HEK293 (cell line): ENCODE measurements around the gene SORL1.

Experiments used
- CTCF ChIP-seq: fragments of 450-650 bp; formaldehyde crosslinking; IDR thresholded peaks from 2 replicates; pipeline ENCODE4 v1.5.1; 2016; ENCODE audit warnings: missing biosample characterization, missing genetic modification characterization
- ELK4 ChIP-seq: IDR thresholded peaks from 2 replicates; pipeline ENCODE4 v1.6.1; 2011; ENCODE audit warnings: mild to moderate bottlenecking, low read depth, low read length, borderline replicate concordance
- REST ChIP-seq: fragments of 450-650 bp; formaldehyde crosslinking; IDR thresholded peaks from 2 replicates; pipeline ENCODE4 v1.5.1; 2016; ENCODE audit warnings: missing biosample characterization, missing genetic modification characterization
- ZBTB11 ChIP-seq: fragments of 450-650 bp; formaldehyde crosslinking; conservative IDR thresholded peaks from 2 replicates; pipeline ENCODE4 v1.5.1; 2016; ENCODE audit warnings: low read depth, missing biosample characterization, missing genetic modification characterization
- ZBTB7A ChIP-seq: fragments of 450-650 bp; formaldehyde crosslinking; IDR thresholded peaks from 2 replicates; pipeline ENCODE4 v1.5.1; 2016; ENCODE audit warnings: low read depth, missing biosample characterization, missing genetic modification characterization
- ZNF239 ChIP-seq: fragments of 450-650 bp; formaldehyde crosslinking; IDR thresholded peaks from 2 replicates; pipeline ENCODE4 v1.5.1; 2016; ENCODE audit warnings: missing biosample characterization, missing genetic modification characterization
- ZNF26 ChIP-seq: fragments of 450-650 bp; formaldehyde crosslinking; IDR thresholded peaks from 2 replicates; pipeline ENCODE4 v1.5.1; 2016; ENCODE audit warnings: missing biosample characterization, missing genetic modification characterization
- ZNF274 ChIP-seq, 2 experiments: fragments of 200-500 bp in 1 of 2; fragments of 450-650 bp in 1 of 2; sonication (Bioruptor generic) in 1 of 2; formaldehyde crosslinking in 1 of 2; IDR thresholded peaks; 2 replicates each; pipeline versions ENCODE4 v1.5.1 to v1.6.1; 2014 to 2016; ENCODE audit warnings: borderline replicate concordance in 1 of 2, inconsistent platforms in 1 of 2, low read length in 1 of 2, missing biosample characterization in 1 of 2, missing genetic modification characterization in 1 of 2
- ZNF629 ChIP-seq: fragments of 450-650 bp; formaldehyde crosslinking; IDR thresholded peaks from 2 replicates; pipeline ENCODE4 v1.5.1; 2017; ENCODE audit warnings: missing biosample characterization, missing genetic modification characterization
- ZNF670 ChIP-seq: fragments of 450-650 bp; formaldehyde crosslinking; IDR thresholded peaks from 2 replicates; pipeline ENCODE4 v1.5.1; 2016; ENCODE audit warnings: missing biosample characterization, missing genetic modification characterization, low read depth
- ZSCAN30 ChIP-seq: fragments of 450-650 bp; IDR thresholded peaks from 2 replicates; pipeline ENCODE4 v1.5.1; 2018; ENCODE audit warnings: missing biosample characterization, mild to moderate bottlenecking, missing genetic modification characterization, moderate library complexity

- no peak for TF ChIP-seq ZNF274 (IDR thresholded peaks at IDR 0.05; ENCODE audit: low read length)
- no peak for TF ChIP-seq ZNF274 (tag by site-specific recombination; IDR thresholded peaks at IDR 0.05; ENCODE audit: borderline replicate concordance)
- no peak for TF ChIP-seq CTCF (tag by site-specific recombination)
- no peak for TF ChIP-seq ZNF26 (tag by site-specific recombination)
- no peak for TF ChIP-seq REST (tag by site-specific recombination)
- no peak for TF ChIP-seq ZBTB11 (tag by site-specific recombination)
- no peak for TF ChIP-seq ZNF629 (tag by site-specific recombination)
- no peak for TF ChIP-seq ZNF670 (tag by site-specific recombination)
- no peak for TF ChIP-seq ELK4
- TF ChIP-seq ZNF239 (tag by site-specific recombination), result no peak
- no peak for TF ChIP-seq ZSCAN30 (tag by site-specific recombination)
- TF ChIP-seq ZBTB7A (tag by site-specific recombination), result no peak
Observed at GRCh38 chr11:121437686-121438078, 14.4 kb upstream of the SORL1 start.
